GM23338 (cell line): ENCODE data around the gene UNC5A. TPM values are rescaled to one million over a fixed set of nuclear protein-coding genes. Genes with fewer than 3 reads are reported as not detected.

Experiments used
- ATAC-seq: fragments of 200-7000 bp; cut with Tn5 transposase; 3 replicates; pipeline ENCODE4 v1.9.1; 2020
- DNase-seq: peaks from one replicate; pipeline ENCODE4 v3.0.0-alpha.2; 2015; ENCODE audit warnings: low spot score
- H2AFZ ChIP-seq: fragments of 200-600 bp; sonication (generic); 2 replicates; pipeline ENCODE4 v1.8.0; 2016; ENCODE audit warnings: antibody characterized with exemption, mild to moderate bottlenecking, moderate library complexity
- H3F3A ChIP-seq: fragments of 200-600 bp; sonication (generic); replicated peaks from 2 replicates; pipeline ENCODE4 v1.8.0; 2017; ENCODE audit warnings: antibody characterized with exemption, mixed run types, low read depth
- H3K27ac ChIP-seq: fragments of 200-600 bp; sonication (generic); 2 replicates; pipeline ENCODE4 v1.6.1; 2016; ENCODE audit warnings: low read depth
- H3K27me3 ChIP-seq: fragments of 200-600 bp; sonication (generic); 2 replicates; pipeline ENCODE4 v1.8.0; 2016; ENCODE audit warnings: mild to moderate bottlenecking, mixed run types, moderate library complexity; ENCODE audit not compliant: insufficient read depth
- H3K36me3 ChIP-seq: fragments of 200-600 bp; sonication (generic); 2 replicates; pipeline ENCODE4 v1.8.0; 2016; ENCODE audit warnings: mild to moderate bottlenecking; ENCODE audit not compliant: insufficient read depth
- H3K4me1 ChIP-seq: fragments of 200-600 bp; sonication (generic); 2 replicates; pipeline ENCODE4 v1.8.0; 2016; ENCODE audit warnings: mild to moderate bottlenecking, moderate library complexity; ENCODE audit not compliant: insufficient read depth
- H3K4me2 ChIP-seq: fragments of 200-600 bp; sonication (generic); 2 replicates; pipeline ENCODE4 v1.7.1; 2017; ENCODE audit warnings: mixed run types
- H3K4me3 ChIP-seq: fragments of 200-600 bp; sonication (generic); 2 replicates; pipeline ENCODE4 v1.6.1; 2016; ENCODE audit warnings: mixed run types
- H3K79me2 ChIP-seq: fragments of 200-600 bp; sonication (generic); replicated peaks from 2 replicates; pipeline ENCODE4 v1.8.0; 2017; ENCODE audit warnings: mild to moderate bottlenecking; ENCODE audit not compliant: insufficient read depth
- H3K9me2 ChIP-seq: fragments of 200-600 bp; sonication (generic); 2 replicates; pipeline ENCODE4 v1.8.0; 2017; ENCODE audit not compliant: insufficient read depth
- H4K20me1 ChIP-seq: fragments of 200-600 bp; sonication (generic); replicated peaks from 2 replicates; pipeline ENCODE4 v1.8.0; 2017; ENCODE audit warnings: mild to moderate bottlenecking; ENCODE audit not compliant: insufficient read depth
- H3K27ac Mint-ChIP-seq: 2 replicates; pipeline ENCODE4 v1.8.0; 2020; ENCODE audit warnings: inconsistent platforms, mild to moderate bottlenecking, moderate library complexity, mixed read lengths
- H3K27me3 Mint-ChIP-seq: 3 replicates; pipeline ENCODE4 v1.8.0; 2022; ENCODE audit warnings: low read depth, mild to moderate bottlenecking, moderate library complexity, mixed read lengths, inconsistent platforms; ENCODE audit not compliant: insufficient read depth, poor library complexity
- H3K36me3 Mint-ChIP-seq: 3 replicates; pipeline ENCODE4 v1.8.0; 2021; ENCODE audit warnings: low read depth, mild to moderate bottlenecking, inconsistent platforms, moderate library complexity, mixed read lengths
- H3K4me1 Mint-ChIP-seq: 3 replicates; pipeline ENCODE4 v1.8.0; 2020; ENCODE audit warnings: mild to moderate bottlenecking, inconsistent platforms, mixed read lengths
- H3K4me3 Mint-ChIP-seq: 3 replicates; pipeline ENCODE4 v1.8.0; 2021; ENCODE audit warnings: moderate library complexity, mild to moderate bottlenecking, inconsistent platforms, mixed read lengths
- H3K9me3 Mint-ChIP-seq: 3 replicates; pipeline ENCODE4 v1.8.0; 2020; ENCODE audit warnings: moderate library complexity, mild to moderate bottlenecking, inconsistent platforms, mixed read lengths
- CREB1 ChIP-seq: fragments of 250-450 bp; sonication (Bioruptor Pico); IDR thresholded peaks from 2 replicates; pipeline ENCODE4 v1.5.0; 2020; ENCODE audit warnings: low read depth, mild to moderate bottlenecking, moderate library complexity
- CTCF ChIP-seq, 2 experiments: fragments of 200-600 bp in 1 of 2; sonication (generic) in 1 of 2; conservative IDR thresholded peaks; 2 replicates each; pipeline versions ENCODE4 v1.5.1 to v1.6.1; 2016 to 2017; ENCODE audit warnings: antibody characterized with exemption in 2 of 2, low read depth in 2 of 2, mild to moderate bottlenecking in 2 of 2, moderate library complexity in 1 of 2
- ETS1 ChIP-seq: IDR thresholded peaks from 2 replicates; pipeline ENCODE4 v1.6.1; 2016; ENCODE audit warnings: antibody characterized with exemption
- EZH2phosphoT487 ChIP-seq: fragments of 200-600 bp; sonication (generic); IDR thresholded peaks from one replicate; pipeline ENCODE4 v1.8.1; 2018; ENCODE audit warnings: antibody characterized with exemption; ENCODE audit not compliant: unreplicated experiment
- POLR2AphosphoS5 ChIP-seq: IDR thresholded peaks from 2 replicates; pipeline ENCODE4 v1.6.1; 2016; ENCODE audit warnings: antibody characterized with exemption, low read depth
- STAT1 ChIP-seq: IDR thresholded peaks from one replicate; pipeline ENCODE4 v1.6.1; 2016; ENCODE audit warnings: antibody characterized with exemption; ENCODE audit not compliant: unreplicated experiment
- ZNF114 ChIP-seq: fragments of 250-450 bp; sonication (Bioruptor Pico); IDR thresholded peaks from 2 replicates; pipeline ENCODE4 v1.5.0; 2020; ENCODE audit warnings: mild to moderate bottlenecking, moderate library complexity
- ZNF331 ChIP-seq: fragments of 250-450 bp; sonication (Bioruptor Pico); IDR thresholded peaks from 2 replicates; pipeline ENCODE4 v1.5.0; 2020; ENCODE audit warnings: low read depth, mild to moderate bottlenecking, moderate library complexity
- ZNF462 ChIP-seq: fragments of 250-450 bp; sonication (Bioruptor Pico); IDR thresholded peaks from 2 replicates; pipeline ENCODE4 v1.5.0; 2020; ENCODE audit warnings: mild to moderate bottlenecking, moderate library complexity
- polyA plus RNA-seq: library from polyadenylated mRNA; unstranded; fragments of >200 nt; fragmentation: Nextera tagmentation; extraction: Ambion mirVana; gene quantifications from 2 replicates; pipeline ENCODE4 v1.2.1, GENCODE V29; 2016
- total RNA-seq: library from RNA; depleted of rRNA; stranded (reverse); fragments of >200 nt; shearing (Covaris generic); gene quantifications from 2 replicates; pipeline ENCODE4 v1.2.3, GENCODE V29; 2014

The UNC5A gene
- total and polyA plus RNA-seq, 2 experiments from 2014 or later = 0.92 to 3.9 TPM

GRCh38 chr5:176864755-176865154 lies 54.4 kb downstream of the UNC5A start (continued):
- TF ChIP-seq CREB1 (CRISPR knock-in tag) = no peak
- no peak for TF ChIP-seq ETS1

- no peak for ATAC-seq
- H3K4me1 ChIP-seq = peaks cover 15% of the 10 kb centered on the region; the same call in 1 of the 2 replicates
- H3K27ac ChIP-seq = no peak overlapping the region
- no peak overlapping the region for H3K4me3 ChIP-seq
- H3K27me3 ChIP-seq = no peaks in the 10 kb centered on the region
- no peaks in the 10 kb centered on the region for H3K79me2 ChIP-seq
- H3K36me3 ChIP-seq = no peaks in the 10 kb centered on the region
- H3K9me2 ChIP-seq = no peaks in the 10 kb centered on the region
- Mint-ChIP-seq H3K9me3 (no peaks in the 10 kb centered on the region), H3K27me3 (peaks cover 18% of the 10 kb centered on the region), H3K4me1 (peaks cover 43% of the 10 kb centered on the region), H3K4me3 (no peak overlapping the region), H3K36me3 (no peaks in the 10 kb centered on the region), H3K27ac (no peak overlapping the region)
- no peak for DNase-seq
- no peaks in the 10 kb centered on the region for H4K20me1 ChIP-seq
- H2AFZ ChIP-seq = no peak overlapping the region
- TF ChIP-seq STAT1 = no peak
- no peak for TF ChIP-seq POLR2AphosphoS5
- no peak for TF ChIP-seq CTCF (conservative IDR thresholded peaks at IDR 0.05; ENCODE audit: low read depth in 2 of 2)
- TF ChIP-seq ZNF114 (CRISPR knock-in tag) = no peak
- TF ChIP-seq EZH2phosphoT487 = no peak
- TF ChIP-seq ETS1 = no peak
- TF ChIP-seq ZNF462 (CRISPR knock-in tag) = no peak
- no peak for TF ChIP-seq ZNF331 (CRISPR knock-in tag)
- H3K4me2 ChIP-seq = no peak overlapping the region
- H3F3A ChIP-seq = no peaks in the 10 kb centered on the region
Measured at GRCh38 chr5:176865964-176866363, 55.6 kb downstream of the UNC5A start.
